ENCODE results near the gene TAF12. TPM values are rescaled to one million over a fixed set of nuclear protein-coding genes. Genes with fewer than 3 reads are reported as not detected.

Gene TAF12
- total and polyA plus RNA-seq, 4 donors: 15.2 to 29.3 (median 26.7) TPM

- 96 to 99% methylated on average over 6 of the region's 6 CpGs for WGBS, 2 donors
- no peak for TF ChIP-seq CTCF (IDR thresholded peaks at IDR 0.05; ENCODE audit: control extremely low read depth, extremely low read depth)
- Histone ChIP-seq H3K9me3 (ENCODE audit: control insufficient read depth in 4 of 4, insufficient read depth in 3 of 4, low read length in 3 of 4) (no peaks in the 10 kb centered on the region), H3K36me3 (ENCODE audit: control insufficient read depth in 4 of 4, insufficient read depth in 4 of 4, low read length in 4 of 4) (peaks cover 12 to 33% (median 23%) of the 10 kb centered on the region in 4 donors), H3K4me1 (ENCODE audit: control insufficient read depth in 5 of 5, insufficient read depth in 5 of 5, low read length in 5 of 5) (no peaks in the 10 kb centered on the region), H3K27me3 (ENCODE audit: control insufficient read depth in 3 of 3, insufficient read depth in 3 of 3, low read length in 2 of 3) (no peaks in the 10 kb centered on the region), H3K9ac (ENCODE audit: insufficient read depth in 1 of 2, low read length in 2 of 2) (no peak overlapping the region), H3K27ac (ENCODE audit: low read depth in 1 of 2, low read length in 1 of 2) (no peak overlapping the region), H3K4me3 (no peak overlapping the region)
- ATAC-seq (ENCODE audit: insufficient read depth, low FRiP score) (no peak), DNase-seq (no peak)
Observed at GRCh38 chr1:28604962-28605361, 37.9 kb downstream of the TAF12 start.

- TF ChIP-seq CTCF (IDR thresholded peaks at IDR 0.05; ENCODE audit: control extremely low read depth, extremely low read depth): no peak
- H3K27me3 ChIP-seq (ENCODE audit: control insufficient read depth in 3 of 3, insufficient read depth in 3 of 3, low read length in 2 of 3): no peaks in the 10 kb centered on the region
- 76 to 86% methylated on average over 5 of the region's 5 CpGs for WGBS, 2 donors
- peaks cover 12 to 31% (median 22%) of the 10 kb centered on the region in 4 donors for H3K36me3 ChIP-seq (ENCODE audit: control insufficient read depth in 4 of 4, insufficient read depth in 4 of 4, low read length in 4 of 4)
- H3K9ac ChIP-seq (ENCODE audit: insufficient read depth in 1 of 2, low read length in 2 of 2): no peak overlapping the region
- ATAC-seq (ENCODE audit: insufficient read depth, low FRiP score) (no peak), DNase-seq (no peak)
- H3K4me1 ChIP-seq (ENCODE audit: control insufficient read depth in 5 of 5, insufficient read depth in 5 of 5, low read length in 5 of 5): no peaks in the 10 kb centered on the region
- H3K4me3 ChIP-seq: no peak overlapping the region
- H3K9me3 ChIP-seq (ENCODE audit: control insufficient read depth in 4 of 4, insufficient read depth in 3 of 4, low read length in 3 of 4): no peaks in the 10 kb centered on the region
- no peak overlapping the region for H3K27ac ChIP-seq (ENCODE audit: low read depth in 1 of 2, low read length in 1 of 2)
Observed at GRCh38 chr1:28604411-28604810, 38.5 kb downstream of the TAF12 start.

- WGBS, 2 donors: 73 to 83% methylated on average over 15 of the region's 15 CpGs
- H3K36me3 ChIP-seq (ENCODE audit: control insufficient read depth in 4 of 4, insufficient read depth in 4 of 4, low read length in 4 of 4): peaks cover 12 to 29% (median 22%) of the 10 kb centered on the region in 4 donors
- ATAC-seq (ENCODE audit: insufficient read depth, low FRiP score) (no peak), DNase-seq (peak; percentile 67 to 89 (median 88))
- no peak overlapping the region for H3K9ac ChIP-seq (ENCODE audit: insufficient read depth in 1 of 2, low read length in 2 of 2)
- no peak overlapping the region for H3K4me3 ChIP-seq
- H3K4me1 ChIP-seq (ENCODE audit: control insufficient read depth in 5 of 5, insufficient read depth in 5 of 5, low read length in 5 of 5): no peaks in the 10 kb centered on the region
- H3K27me3 ChIP-seq (ENCODE audit: control insufficient read depth in 3 of 3, insufficient read depth in 3 of 3, low read length in 2 of 3): no peaks in the 10 kb centered on the region
- H3K9me3 ChIP-seq (ENCODE audit: control insufficient read depth in 4 of 4, insufficient read depth in 3 of 4, low read length in 3 of 4): no peaks in the 10 kb centered on the region
- no peak overlapping the region for H3K27ac ChIP-seq (ENCODE audit: low read depth in 1 of 2, low read length in 1 of 2)
- peak; percentile 24 for TF ChIP-seq CTCF (IDR thresholded peaks at IDR 0.05; ENCODE audit: control extremely low read depth, extremely low read depth)
Observed at GRCh38 chr1:28602536-28603439, 40.1 kb downstream of the TAF12 start.
